Lower leg skin (tissue), 4 donors: Measurements from ENCODE around the gene KCNH5. TPM values are rescaled to one million over a fixed set of nuclear protein-coding genes. Genes with fewer than 3 reads are reported as not detected.

Experiments used
- DNase-seq, 2 donors: peaks; one replicate each; pipeline ENCODE4 v3.0.0-alpha.2; 2019; ENCODE audit warnings: low spot score in 2 of 2
- H3K4me3 ChIP-seq: fragments of 200-600 bp; sonication (generic); 2 replicates; pipeline ENCODE4 v1.5.1; 2017; ENCODE audit warnings: mild to moderate bottlenecking, low read depth; ENCODE audit not compliant: poor library complexity, severe bottlenecking
- CTCF ChIP-seq, 3 donors: fragments of 450-650 bp; IDR thresholded peaks; one replicate each; pipeline ENCODE4 v1.5.1; 2016; ENCODE audit warnings: antibody characterized with exemption in 3 of 3, mild to moderate bottlenecking in 3 of 3, moderate library complexity in 2 of 3
- POLR2A ChIP-seq, 2 donors: fragments of 450-650 bp; IDR thresholded peaks; one replicate each; pipeline ENCODE4 v1.6.1; 2016 to 2017; ENCODE audit warnings: antibody characterized with exemption in 2 of 2, mild to moderate bottlenecking in 1 of 2, moderate library complexity in 1 of 2
- WGBS, 2 donors: methylation state at CpG; one replicate each; pipeline ENCODE4 v1.1.5; 2018; 5-methylcytosine and 5-hydroxymethylcytosine counted together
- intact Hi-C: fragments of 100-400 bp; cut with DNase I; formaldehyde crosslinking; loops from one replicate; pipeline ENCODE4 v1.15.0; 2023; ENCODE audit warnings: low total_unique reads
- total RNA-seq, 4 donors: library from RNA; depleted of rRNA; stranded (reverse); fragments of >200 nt; gene quantifications; one replicate each; pipeline ENCODE4 v1.1.0, GENCODE V29; 2016

The KCNH5 gene
- total RNA-seq, 4 donors from 2014 or later: 0.03 TPM; not detected in 3

- 29 to 30% methylated on average over 2 of the region's 2 CpGs for WGBS, 2 donors
- intact Hi-C loops: no loop called here
- DNase-seq: no peak
- no peak for TF ChIP-seq POLR2A (IDR thresholded peaks at IDR 0.05)
- no peak for TF ChIP-seq CTCF (IDR thresholded peaks at IDR 0.05)
- H3K4me3 ChIP-seq: no peak overlapping the region
These were observed 93.0 kb downstream of the KCNH5 start for GRCh38 chr14:62952226-62952625.

DNA sequence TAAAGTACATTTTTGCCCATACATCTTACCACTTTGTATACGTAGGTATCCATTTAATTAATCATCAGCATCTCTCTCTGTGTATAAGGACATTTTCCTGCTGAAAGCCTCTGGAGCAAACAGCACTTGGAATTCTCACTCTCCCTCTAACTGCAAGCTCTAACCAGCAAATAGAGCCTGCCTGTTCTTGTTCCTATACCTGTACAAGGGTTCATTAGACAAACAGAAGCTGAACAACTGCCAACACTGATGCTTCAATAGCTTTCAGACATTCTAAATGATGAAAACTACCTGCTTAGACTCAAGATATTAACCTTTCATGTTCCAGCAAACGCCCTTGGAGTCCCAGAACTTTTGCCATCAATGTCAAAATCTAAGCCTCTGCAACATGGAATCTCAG, 98.0 kb downstream of the KCNH5 start:
- H3K4me3 ChIP-seq: no peak overlapping the region
- 42 to 48% methylated on average over 2 of the region's 2 CpGs for WGBS, 2 donors
- TF ChIP-seq POLR2A (IDR thresholded peaks at IDR 0.05) (no peak), CTCF (IDR thresholded peaks at IDR 0.05) (no peak)
- no peak for DNase-seq
- intact Hi-C loops: no loop called here

DNA sequence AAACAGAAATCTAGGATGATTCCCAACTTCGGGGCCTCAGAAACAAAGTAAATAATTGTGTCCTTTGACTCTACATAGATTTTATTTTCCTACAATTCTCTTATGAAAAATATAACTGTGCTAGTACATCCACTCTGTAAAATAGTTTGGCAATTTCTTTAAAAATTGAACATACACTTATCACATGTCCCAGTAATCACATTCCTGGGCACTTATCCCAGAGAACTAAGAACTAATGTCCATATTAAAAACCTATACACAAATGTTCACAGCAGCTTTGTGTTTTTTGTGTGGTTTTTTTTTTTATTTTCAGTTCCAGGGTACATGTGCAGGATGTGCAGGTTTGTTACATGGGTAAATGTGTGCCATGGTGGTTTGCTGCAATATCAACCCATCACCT, 99.0 kb downstream of the KCNH5 start:
- intact Hi-C loops: no loop called here
- TF ChIP-seq POLR2A (IDR thresholded peaks at IDR 0.05) (no peak), CTCF (IDR thresholded peaks at IDR 0.05) (no peak)
- DNase-seq: no peak
- no peak overlapping the region for H3K4me3 ChIP-seq
- 84 to 90% methylated on average over 1 of the region's 1 CpG for WGBS, 2 donors

GRCh38 chr14:62943202-62943601, 102.1 kb downstream of the KCNH5 start:
- H3K4me3 ChIP-seq: no peak overlapping the region
- intact Hi-C loops: no loop called here
- 67% methylated on average over 2 of the region's 2 CpGs for WGBS, 2 donors
- no peak for DNase-seq
- no peak for TF ChIP-seq POLR2A (IDR thresholded peaks at IDR 0.05)

DNA sequence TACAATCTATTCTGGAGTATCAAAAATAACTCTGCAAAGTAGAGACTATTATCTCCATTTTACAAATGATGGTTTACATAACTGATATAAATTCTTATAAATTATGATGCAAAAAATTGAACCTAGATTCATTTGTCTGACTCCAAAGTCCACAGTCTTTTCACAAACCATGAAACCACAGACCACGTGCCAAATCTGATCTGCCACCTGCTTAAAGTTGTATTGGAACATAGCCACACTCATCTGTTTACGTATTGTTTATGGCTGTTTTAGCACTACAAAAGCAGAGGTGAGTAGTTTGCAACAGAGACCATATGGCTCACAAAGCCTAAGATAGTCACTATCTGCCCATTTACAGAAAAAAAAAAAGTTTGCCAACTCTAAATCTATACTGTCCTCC, 105.3 kb downstream of the KCNH5 start:
- 28 to 37% methylated on average over 2 of the region's 2 CpGs for WGBS, 2 donors

GRCh38 chr14:62938778-62939177, 106.5 kb downstream of the KCNH5 start:
- intact Hi-C loops: no loop called here
- H3K4me3 ChIP-seq: no peak overlapping the region
- DNase-seq: no peak
- TF ChIP-seq CTCF (IDR thresholded peaks at IDR 0.05): no peak
- TF ChIP-seq POLR2A (IDR thresholded peaks at IDR 0.05): no peak
- WGBS, 2 donors: 72 to 79% methylated on average over 4 of the region's 4 CpGs

More for the DNA sequence above, 105.3 kb downstream of the KCNH5 start:
- H3K4me3 ChIP-seq: no peak overlapping the region
- DNase-seq: no peak
- TF ChIP-seq CTCF (IDR thresholded peaks at IDR 0.05) (no peak), POLR2A (IDR thresholded peaks at IDR 0.05) (no peak)
- intact Hi-C loops: no loop called here
